Activated B cell treated with CpG ODN at 0.5 μM for 24 hours (primary cell): Measurements from ENCODE around the gene PIK3AP1. TPM values are rescaled to one million over a fixed set of nuclear protein-coding genes. Genes with fewer than 3 reads are reported as not detected.

Experiments used
- ATAC-seq: fragments of 200-7000 bp; cut with Tn5 transposase; one replicate; pipeline ENCODE4 v1.10.0; 2021; ENCODE audit warnings: low read depth, mild to moderate bottlenecking, moderate library complexity
- CTCF ChIA-PET: fragments of 350-600 bp; sonication (Branson Sonifier 250); formaldehyde crosslinking; loops from one replicate; lab custom pipeline; 2021; ENCODE audit warnings: antibody characterized with exemption; lab: Charles Lee
- POLR2A ChIA-PET: fragments of 350-600 bp; sonication (Branson Sonifier 250); formaldehyde crosslinking; loops from one replicate; lab custom pipeline; 2021; ENCODE audit warnings: antibody characterized with exemption; lab: Charles Lee
- DNase-seq: peaks from one replicate; pipeline ENCODE4 v3.0.0; 2022
- H3K27ac Mint-ChIP-seq: one replicate; pipeline ENCODE4 v1.8.0; 2020; ENCODE audit warnings: mixed read lengths
- H3K27me3 Mint-ChIP-seq: one replicate; pipeline ENCODE4 v1.8.0; 2021; ENCODE audit warnings: mixed read lengths
- H3K36me3 Mint-ChIP-seq: one replicate; pipeline ENCODE4 v1.8.0; 2021; ENCODE audit warnings: low read depth, mixed read lengths
- H3K4me1 Mint-ChIP-seq: one replicate; pipeline ENCODE4 v1.8.0; 2021; ENCODE audit warnings: mixed read lengths
- H3K4me3 Mint-ChIP-seq: one replicate; pipeline ENCODE4 v1.8.0; 2020; ENCODE audit warnings: mild to moderate bottlenecking, mixed read lengths
- H3K9me3 Mint-ChIP-seq: one replicate; pipeline ENCODE4 v1.8.0; 2020; ENCODE audit warnings: mixed read lengths
- CTCF ChIP-seq: fragments of 200-600 bp; IDR thresholded peaks from one replicate; pipeline ENCODE4 v1.8.0; 2022; ENCODE audit warnings: antibody characterized with exemption, mild to moderate bottlenecking
- intact Hi-C: fragments of 100-400 bp; cut with micrococcal nuclease; formaldehyde crosslinking; loops from one replicate; pipeline ENCODE4 v1.15.1; 2024
- total RNA-seq: library from RNA; stranded (reverse); gene quantifications from 2 replicates; pipeline ENCODE4 v1.2.3, GENCODE V29; 2022

Gene PIK3AP1
- total RNA-seq, 1 donor from 2014 or later, result 157 TPM

DNA sequence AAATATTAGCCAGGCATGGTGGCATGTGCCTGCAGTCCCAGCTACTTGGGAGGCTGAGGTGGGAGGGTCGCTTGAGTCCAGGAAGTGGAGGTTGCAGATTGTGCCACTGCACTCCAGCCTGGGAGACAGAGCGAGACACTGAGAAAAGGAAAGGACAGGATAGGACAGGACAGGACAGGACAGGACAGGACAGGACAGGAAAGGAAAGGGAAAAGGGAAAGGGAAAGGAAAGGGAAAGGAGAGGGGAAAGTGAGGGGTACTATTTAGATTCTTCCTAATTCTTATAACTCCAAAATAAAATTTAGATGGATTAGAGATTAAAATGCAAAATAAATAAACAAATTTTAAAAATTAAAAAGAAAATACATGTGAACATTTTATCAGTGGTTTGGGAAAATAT lies 58.7 kb downstream of the PIK3AP1 start:
- Mint-ChIP-seq H3K9me3 (no peaks in the 10 kb centered on the region), H3K4me3 (no peak overlapping the region), H3K27ac (peak overlapping the region; percentile 77), H3K4me1 (peaks cover 79% of the 10 kb centered on the region), H3K27me3 (no peaks in the 10 kb centered on the region), H3K36me3 (peaks cover 51% of the 10 kb centered on the region)
- no peak for ATAC-seq
- no peak for TF ChIP-seq CTCF
- DNase-seq, result no peak
- ChIA-PET CTCF (no interaction called here), POLR2A (no interaction called here)
- intact Hi-C loops, result no loop called here

GRCh38 chr10:96660297-96660696 lies 60.0 kb downstream of the PIK3AP1 start:
- POLR2A ChIA-PET, result no interaction called here
- no peak overlapping the region for H3K4me3 Mint-ChIP-seq
- no peak for ATAC-seq
- CTCF ChIA-PET, result no interaction called here
- H3K27ac Mint-ChIP-seq, result peak overlapping the region; percentile 56
- DNase-seq, result no peak
- H3K9me3 Mint-ChIP-seq, result peaks cover 4% of the 10 kb centered on the region
- TF ChIP-seq CTCF, result no peak
- intact Hi-C loops, result no loop called here
- no peaks in the 10 kb centered on the region for H3K27me3 Mint-ChIP-seq
- H3K36me3 Mint-ChIP-seq, result peaks cover 59% of the 10 kb centered on the region
- H3K4me1 Mint-ChIP-seq, result peaks cover 83% of the 10 kb centered on the region

DNA sequence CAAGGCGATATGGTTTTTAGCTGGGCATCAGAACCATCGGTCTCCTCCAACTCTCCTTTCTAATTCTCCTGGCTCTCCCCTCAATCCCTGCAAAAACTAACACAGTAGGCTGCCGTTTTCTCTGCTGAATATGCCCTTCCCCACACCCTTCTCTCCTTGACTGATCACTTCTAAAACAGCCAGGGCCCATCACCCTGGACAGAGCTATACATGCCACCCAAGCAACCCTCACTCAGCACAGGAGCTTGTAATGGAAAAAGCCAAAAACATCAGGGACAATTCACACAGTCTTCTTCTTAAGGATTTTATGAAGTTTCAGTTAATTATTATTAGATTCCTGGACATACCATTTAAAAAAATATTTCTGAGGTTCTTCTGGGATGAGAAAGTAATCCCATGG lies 61.5 kb downstream of the PIK3AP1 start:
- POLR2A ChIA-PET, result interaction anchor here (1.2 kb wide), 2 partner anchors 10 to 14 kb away, joined by 3 read pairs; no protein-coding TSS in a partner anchor
- ATAC-seq (no peak), DNase-seq (no peak)
- Mint-ChIP-seq H3K27ac (peak overlapping the region; percentile 80), H3K4me3 (no peak overlapping the region), H3K27me3 (no peaks in the 10 kb centered on the region), H3K36me3 (peaks cover 60% of the 10 kb centered on the region), H3K4me1 (peaks cover 76% of the 10 kb centered on the region), H3K9me3 (peaks cover 4% of the 10 kb centered on the region)
- intact Hi-C loops, result loop anchor here (1.0 kb wide), 1 partner anchor 8 kb away; no protein-coding TSS in a partner anchor
- no peak for TF ChIP-seq CTCF
- CTCF ChIA-PET, result interaction anchor here (1.2 kb wide), 1 partner anchor 16 kb away, joined by 4 read pairs; no protein-coding TSS in a partner anchor

GRCh38 chr10:96657385-96657784 lies 62.9 kb downstream of the PIK3AP1 start:
- peaks cover 66% of the 10 kb centered on the region for H3K36me3 Mint-ChIP-seq
- peak overlapping the region; percentile 80 for H3K27ac Mint-ChIP-seq
- H3K27me3 Mint-ChIP-seq, result no peaks in the 10 kb centered on the region
- ChIA-PET CTCF (no interaction called here), POLR2A (no interaction called here)
- DNase-seq, result no peak
- peaks cover 4% of the 10 kb centered on the region for H3K9me3 Mint-ChIP-seq
- no peak for ATAC-seq
- intact Hi-C loops, result no loop called here
- H3K4me3 Mint-ChIP-seq, result peak overlapping the region; percentile 24
- TF ChIP-seq CTCF, result no peak
- H3K4me1 Mint-ChIP-seq, result peaks cover 80% of the 10 kb centered on the region

- ATAC-seq, result no peak
- ChIA-PET CTCF (interaction anchor here (0.8 kb wide), 1 partner anchor 14 kb away, joined by 3 read pairs; no protein-coding TSS in a partner anchor), POLR2A (no interaction called here)
- no peak overlapping the region for H3K4me3 Mint-ChIP-seq
- H3K27me3 Mint-ChIP-seq, result no peaks in the 10 kb centered on the region
- peak overlapping the region; percentile 74 for H3K27ac Mint-ChIP-seq
- peaks cover 71% of the 10 kb centered on the region for H3K36me3 Mint-ChIP-seq
- intact Hi-C loops, result no loop called here
- H3K9me3 Mint-ChIP-seq, result peaks cover 4% of the 10 kb centered on the region
- TF ChIP-seq CTCF, result no peak
- peaks cover 86% of the 10 kb centered on the region for H3K4me1 Mint-ChIP-seq
- no peak for DNase-seq
Measured at GRCh38 chr10:96656839-96657238, 63.5 kb downstream of the PIK3AP1 start.
